HCT116 (cell line): ENCODE results near the gene POLE. TPM values are rescaled to one million over a fixed set of nuclear protein-coding genes. Genes with fewer than 3 reads are reported as not detected.

ENCODE experiments used
- ATAC-seq: fragments of 200-7000 bp; cut with Tn5 transposase; 2 replicates; pipeline ENCODE4 v1.9.1; 2020; ENCODE audit warnings: mild to moderate bottlenecking, moderate library complexity
- BruUV-seq: library from RNA; stranded (reverse); fragments of 400-500 nt; replicated peaks from 2 replicates; lab custom pipeline; 2021; lab: Mats Ljungman, UMichigan
- CTCF ChIA-PET: fragments of 300-600 bp; sonication (Branson Sonifier 250); formaldehyde crosslinking; loops from one replicate; lab custom pipeline; 2021; ENCODE audit warnings: antibody characterized with exemption; lab: Charles Lee
- POLR2A ChIA-PET: fragments of 300-600, 350-600 bp; sonication (Branson Sonifier 250); formaldehyde crosslinking; loops from one replicate; lab custom pipeline; 2021; ENCODE audit warnings: antibody characterized with exemption; lab: Charles Lee
- RAD21 ChIA-PET, 2 experiments: fragments of 300-600 bp; sonication (Branson Sonifier 250); formaldehyde crosslinking; loops; one replicate each; lab custom pipeline; 2023; ENCODE audit warnings: low total read pairs in 2 of 2; ENCODE audit not compliant: uncharacterized antibody in 2 of 2, unreplicated experiment in 2 of 2, low non-redundant PET in 1 of 2; lab: Charles Lee
- DNase-seq: peaks from one replicate; pipeline ENCODE4 v3.0.0-alpha.2; 2010; ENCODE audit warnings: low read depth, low spot score
- H2AFZ ChIP-seq: fragments of 200-600 bp; shearing (Covaris generic), sonication (generic); 2 replicates; pipeline ENCODE4 v1.6.1; 2017; ENCODE audit warnings: low read depth, mixed run types, mixed read lengths, antibody characterized with exemption, low read length; ENCODE audit not compliant: poor library complexity, severe bottlenecking
- H3K27ac ChIP-seq: 2 replicates; pipeline ENCODE4 v1.5.1; 2012; ENCODE audit warnings: low read depth, low read length
- H3K27me3 ChIP-seq: fragments of 200-600 bp; sonication (generic); 2 replicates; pipeline ENCODE4 v1.6.1; 2016; ENCODE audit warnings: mixed run types, low read length, mixed read lengths; ENCODE audit not compliant: insufficient read depth
- H3K36me3 ChIP-seq, 2 experiments: fragments of 200-500 bp in 1 of 2; fragments of 200-600 bp in 1 of 2; sonication (Bioruptor generic) in 1 of 2; sonication (generic) in 1 of 2; 2 replicates each; pipeline versions ENCODE4 v1.5.1 to v1.6.1; 2014 to 2016; ENCODE audit warnings: low read length in 2 of 2, inconsistent platforms in 1 of 2, mixed read lengths in 1 of 2, mixed run types in 1 of 2; ENCODE audit not compliant: insufficient read depth in 2 of 2, control insufficient read depth in 1 of 2
- H3K4me1 ChIP-seq, 2 experiments: fragments of 200-600 bp in 1 of 2; sonication (generic) in 1 of 2; 2 replicates each; pipeline versions ENCODE4 v1.5.1 to v1.6.1; 2012 to 2017; ENCODE audit warnings: low read length in 2 of 2, inconsistent platforms in 1 of 2, mild to moderate bottlenecking in 1 of 2, mixed read lengths in 1 of 2, mixed run types in 1 of 2, moderate library complexity in 1 of 2; ENCODE audit not compliant: insufficient read depth in 2 of 2, control insufficient read depth in 1 of 2
- H3K4me2 ChIP-seq: fragments of 200-600 bp; sonication (generic); 2 replicates; pipeline ENCODE4 v1.6.1; 2017; ENCODE audit warnings: mixed run types, low read length, mixed read lengths
- H3K4me3 ChIP-seq, 2 experiments: fragments of 200-600 bp in 1 of 2; sonication (generic) in 1 of 2; replicated peaks in 1 of 2; 2 replicates each; pipeline ENCODE4 v1.5.1; 2011 to 2016; ENCODE audit warnings: low read length in 2 of 2, control low read depth in 1 of 2, low read depth in 1 of 2, mild to moderate bottlenecking in 1 of 2, mixed read lengths in 1 of 2, mixed run types in 1 of 2
- H3K79me2 ChIP-seq: fragments of 200-600 bp; sonication (generic); 2 replicates; pipeline ENCODE4 v1.6.1; 2017; ENCODE audit warnings: mild to moderate bottlenecking, mixed run types, low read length, moderate library complexity, mixed read lengths; ENCODE audit not compliant: insufficient read depth
- H3K9ac ChIP-seq: fragments of 200-600 bp; sonication (generic); 2 replicates; pipeline ENCODE4 v1.6.1; 2016; ENCODE audit warnings: low read length, mixed read lengths
- H3K9me2 ChIP-seq: fragments of 200-600 bp; sonication (generic), shearing (Covaris generic); 2 replicates; pipeline ENCODE4 v1.6.1; 2017; ENCODE audit warnings: mixed run types, mild to moderate bottlenecking, moderate library complexity; ENCODE audit not compliant: insufficient read depth
- H3K9me3 ChIP-seq, 2 experiments: fragments of 200-500 bp in 1 of 2; fragments of 200-600 bp in 1 of 2; sonication (Bioruptor generic) in 1 of 2; sonication (generic) in 1 of 2; 2 replicates each; pipeline ENCODE4 v1.6.1; 2014 to 2017; ENCODE audit warnings: low read length in 2 of 2, mixed read lengths in 2 of 2, inconsistent platforms in 1 of 2, low read depth in 1 of 2, mild to moderate bottlenecking in 1 of 2, mixed run types in 1 of 2, moderate library complexity in 1 of 2; ENCODE audit not compliant: control insufficient read depth in 1 of 2, insufficient read depth in 1 of 2
- H4K20me1 ChIP-seq: fragments of 200-600 bp; sonication (generic), shearing (Covaris generic); 2 replicates; pipeline ENCODE4 v1.6.1; 2017; ENCODE audit warnings: mixed run types, mild to moderate bottlenecking, moderate library complexity; ENCODE audit not compliant: insufficient read depth
- CBX3 ChIP-seq: IDR thresholded peaks from 2 replicates; pipeline ENCODE4 v1.6.1; 2012; ENCODE audit warnings: low read depth
- CEBPB ChIP-seq: IDR thresholded peaks from 2 replicates; pipeline ENCODE4 v1.6.1; 2012; ENCODE audit warnings: low read depth
- CTCF ChIP-seq, 3 experiments: fragments of 200-600 bp in 1 of 3; sonication (generic) in 1 of 3; IDR thresholded peaks in 2 of 3; conservative IDR thresholded peaks in 1 of 3; 2 replicates each; pipeline ENCODE4 v1.5.1; 2012 to 2017; ENCODE audit warnings: low read depth in 2 of 3, low read length in 2 of 3, antibody characterized with exemption in 1 of 3, borderline replicate concordance in 1 of 3, control low read depth in 1 of 3, mild to moderate bottlenecking in 1 of 3, mixed read lengths in 1 of 3, mixed run types in 1 of 3, moderate library complexity in 1 of 3; ENCODE audit not compliant: insufficient read depth in 1 of 3
- EGR1 ChIP-seq: IDR thresholded peaks from 2 replicates; pipeline ENCODE4 v1.6.1; 2012; ENCODE audit warnings: low read depth
- ELF1 ChIP-seq: IDR thresholded peaks from 2 replicates; pipeline ENCODE4 v1.6.1; 2012; ENCODE audit warnings: low read depth, borderline replicate concordance
- EZH2 ChIP-seq: fragments of 200-600 bp; sonication (generic); IDR thresholded peaks from 2 replicates; pipeline ENCODE4 v1.6.1; 2017; ENCODE audit warnings: antibody characterized with exemption, mixed run types
- EZH2phosphoT487 ChIP-seq: fragments of 200-600 bp; IDR thresholded peaks from 2 replicates; pipeline ENCODE4 v1.6.1; 2018; ENCODE audit warnings: antibody characterized with exemption, borderline replicate concordance
- FOSL1 ChIP-seq: IDR thresholded peaks from 2 replicates; pipeline ENCODE4 v1.6.1; 2012; ENCODE audit warnings: low read depth
- JUND ChIP-seq: IDR thresholded peaks from 2 replicates; pipeline ENCODE4 v1.6.1; 2012
- POLR2A ChIP-seq: IDR thresholded peaks from 2 replicates; pipeline ENCODE4 v1.7.0; 2011; ENCODE audit warnings: borderline replicate concordance; ENCODE audit not compliant: insufficient read depth, insufficient read length; ENCODE audit errors: extremely low read depth
- POLR2AphosphoS5 ChIP-seq: IDR thresholded peaks from 2 replicates; pipeline ENCODE4 v1.6.1; 2011; ENCODE audit warnings: mild to moderate bottlenecking, low read depth, low read length, moderate library complexity
- RAD21 ChIP-seq: IDR thresholded peaks from 2 replicates; pipeline ENCODE4 v1.6.1; 2012; ENCODE audit warnings: low read depth, mild to moderate bottlenecking
- SIN3A ChIP-seq: IDR thresholded peaks from 2 replicates; pipeline ENCODE4 v1.6.1; 2012; ENCODE audit warnings: low read depth
- SRF ChIP-seq: IDR thresholded peaks from 2 replicates; pipeline ENCODE4 v1.6.1; 2012; ENCODE audit warnings: low read depth
- YY1 ChIP-seq: IDR thresholded peaks from 2 replicates; pipeline ENCODE4 v1.6.1; 2011; ENCODE audit warnings: low read length, low read depth, moderate library complexity, mild to moderate bottlenecking; ENCODE audit not compliant: insufficient replicate concordance; ENCODE audit errors: extremely low read depth
- ZFX ChIP-seq: fragments of 450-650 bp; IDR thresholded peaks from 2 replicates; pipeline ENCODE4 v1.6.1; 2017
- intact Hi-C: fragments of 100-400 bp; cut with micrococcal nuclease; formaldehyde crosslinking; loops from 2 replicates; pipeline ENCODE4 v1.10.0; 2022
- total RNA-seq: library from RNA; stranded (reverse); gene quantifications from one replicate; pipeline ENCODE4 v1.2.1, GENCODE V29; 2021; ENCODE audit not compliant: unreplicated experiment

Gene POLE
- total RNA-seq, 1 experiment from 2014 or later, result 128 TPM

- Histone ChIP-seq H3K9ac (no peak overlapping the region), H4K20me1 (no peaks in the 10 kb centered on the region), H3K27me3 (no peaks in the 10 kb centered on the region), H3K9me2 (no peaks in the 10 kb centered on the region), H2AFZ (no peak overlapping the region), H3K36me3 (peaks cover 0 to 12% of the 10 kb centered on the region in 2 experiments; a peak in 2 of 4 replicates), H3K79me2 (peaks cover 5% of the 10 kb centered on the region), H3K9me3 (no peaks in the 10 kb centered on the region), H3K4me1 (no peaks in the 10 kb centered on the region), H3K27ac (no peak overlapping the region), H3K4me2 (no peak overlapping the region), H3K4me3 (no peak overlapping the region)
- ATAC-seq (no peak), DNase-seq (no peak)
- RAD21 ChIA-PET, result no interaction called here
- CTCF ChIA-PET, result no interaction called here
- TF ChIP-seq EGR1, result no peak
- TF ChIP-seq EZH2phosphoT487, result no peak
- TF ChIP-seq POLR2AphosphoS5, result no peak
- no peak for TF ChIP-seq SRF
- no peak for TF ChIP-seq YY1
- TF ChIP-seq RAD21, result no peak
- TF ChIP-seq JUND, result no peak
- no peak for TF ChIP-seq POLR2A
- no peak for TF ChIP-seq ZFX
- no peak for TF ChIP-seq FOSL1
- no peak for TF ChIP-seq CBX3
- TF ChIP-seq CEBPB, result no peak
- no peak for TF ChIP-seq CTCF (IDR thresholded peaks at IDR 0.05 in 2 of 3, conservative IDR thresholded peaks at IDR 0.05 in 1 of 3; ENCODE audit: borderline replicate concordance in 1 of 3, insufficient read depth in 1 of 3, low read depth in 2 of 3, low read length in 2 of 3)
- no peak for TF ChIP-seq SIN3A
- no peak for TF ChIP-seq ELF1
- no peak for TF ChIP-seq EZH2
- intact Hi-C loops, result no loop called here
- POLR2A ChIA-PET, result no interaction called here
- no TSS peak for BruUV-seq
Measured at GRCh38 chr12:132703641-132704040, 16.5 kb upstream of the POLE start.
